Astrocyte (in vitro differentiated cells and primary cell): ENCODE results near the gene TENM4. TPM values are rescaled to one million over a fixed set of nuclear protein-coding genes. Genes with fewer than 3 reads are reported as not detected.

ENCODE experiments used
- DNase-seq: peaks from one replicate; pipeline ENCODE4 v3.0.0-alpha.2; 2010; ENCODE audit warnings: low read depth
- FAIRE-seq: peaks from 2 replicates; lab custom pipeline; 2011; peaks lifted over from hg19 to GRCh38; lab: Jason Lieb, UNC
- H2AFZ ChIP-seq: 2 replicates; pipeline ENCODE4 v1.6.0; 2012; ENCODE audit warnings: low read depth, low read length, inconsistent platforms
- H3K27ac ChIP-seq: 2 replicates; pipeline ENCODE4 v1.5.1; 2011; ENCODE audit warnings: low read depth, low read length, inconsistent platforms
- H3K27me3 ChIP-seq: 2 replicates; pipeline ENCODE4 v1.6.0; 2011; ENCODE audit warnings: low read length, inconsistent platforms; ENCODE audit not compliant: insufficient read depth
- H3K36me3 ChIP-seq: 2 replicates; pipeline ENCODE4 v1.5.1; 2011; ENCODE audit warnings: low read length, inconsistent platforms; ENCODE audit not compliant: insufficient read depth
- H3K4me1 ChIP-seq: 2 replicates; pipeline ENCODE4 v1.5.1; 2011; ENCODE audit warnings: low read length, inconsistent platforms; ENCODE audit not compliant: insufficient read depth
- H3K4me2 ChIP-seq: 2 replicates; pipeline ENCODE4 v1.6.0; 2012; ENCODE audit warnings: low read length, inconsistent platforms
- H3K4me3 ChIP-seq: 2 replicates; pipeline ENCODE4 v1.5.1; 2011; ENCODE audit warnings: low read depth, mild to moderate bottlenecking, low read length, inconsistent platforms; ENCODE audit not compliant: insufficient read depth
- H3K79me2 ChIP-seq: 2 replicates; pipeline ENCODE4 v1.6.0; 2012; ENCODE audit warnings: mild to moderate bottlenecking, low read length, inconsistent platforms; ENCODE audit not compliant: insufficient read depth
- H3K9ac ChIP-seq: 2 replicates; pipeline ENCODE4 v1.6.0; 2012; ENCODE audit warnings: mild to moderate bottlenecking, low read length, inconsistent platforms
- H3K9me3 ChIP-seq: 2 replicates; pipeline ENCODE4 v1.5.1; 2012; ENCODE audit warnings: low read depth, mild to moderate bottlenecking, low read length, inconsistent platforms; ENCODE audit not compliant: insufficient read depth
- H4K20me1 ChIP-seq: 2 replicates; pipeline ENCODE4 v1.6.0; 2012; ENCODE audit warnings: low read length, inconsistent platforms; ENCODE audit not compliant: insufficient read depth
- H3K27ac Mint-ChIP-seq: one replicate; pipeline ENCODE4 v1.8.0; 2021; ENCODE audit warnings: mild to moderate bottlenecking, mixed read lengths; ENCODE audit not compliant: unreplicated experiment
- H3K27me3 Mint-ChIP-seq: one replicate; pipeline ENCODE4 v1.8.0; 2021; ENCODE audit warnings: low read depth, mixed read lengths; ENCODE audit not compliant: unreplicated experiment
- H3K36me3 Mint-ChIP-seq: one replicate; pipeline ENCODE4 v1.8.0; 2021; ENCODE audit warnings: low read depth, mixed read lengths; ENCODE audit not compliant: unreplicated experiment
- H3K4me1 Mint-ChIP-seq: one replicate; pipeline ENCODE4 v1.8.0; 2021; ENCODE audit warnings: low read depth, mixed read lengths; ENCODE audit not compliant: unreplicated experiment
- H3K4me3 Mint-ChIP-seq: one replicate; pipeline ENCODE4 v1.8.0; 2021; ENCODE audit warnings: mild to moderate bottlenecking, moderate library complexity, mixed read lengths; ENCODE audit not compliant: unreplicated experiment
- H3K9me3 Mint-ChIP-seq: one replicate; pipeline ENCODE4 v1.8.0; 2021; ENCODE audit warnings: mild to moderate bottlenecking, mixed read lengths; ENCODE audit not compliant: unreplicated experiment
- CTCF ChIP-seq: IDR thresholded peaks from 2 replicates; pipeline ENCODE4 v1.5.1; 2011; ENCODE audit warnings: low read depth, mild to moderate bottlenecking, inconsistent platforms, low read length, moderate library complexity; ENCODE audit not compliant: insufficient read depth
- EZH2 ChIP-seq: IDR thresholded peaks from 2 replicates; pipeline ENCODE4 v1.6.1; 2012; ENCODE audit warnings: mild to moderate bottlenecking, low read length, inconsistent platforms; ENCODE audit not compliant: insufficient read depth
- total RNA-seq: library from RNA; stranded (reverse); gene quantifications from 2 replicates; pipeline ENCODE4 v1.2.1, GENCODE V29; 2021

The TENM4 gene
- total RNA-seq, 1 donor from 2014 or later, result 7.5 TPM

- FAIRE-seq (no peak), DNase-seq (peak; percentile 68)
- H3K9ac ChIP-seq, result no peak overlapping the region
- Mint-ChIP-seq H3K4me1 (no peaks in the 10 kb centered on the region), H3K36me3 (no peaks in the 10 kb centered on the region), H3K9me3 (peaks cover 1% of the 10 kb centered on the region), H3K27ac (no peak overlapping the region), H3K4me3 (no peak overlapping the region), H3K27me3 (peaks cover 21% of the 10 kb centered on the region)
- H3K9me3 ChIP-seq, result no peaks in the 10 kb centered on the region
- no peak overlapping the region for H2AFZ ChIP-seq
- H3K27ac ChIP-seq, result no peak overlapping the region
- H4K20me1 ChIP-seq, result no peaks in the 10 kb centered on the region
- no peak overlapping the region for H3K4me2 ChIP-seq
- H3K79me2 ChIP-seq, result no peaks in the 10 kb centered on the region
- H3K4me1 ChIP-seq, result no peaks in the 10 kb centered on the region
- no peaks in the 10 kb centered on the region for H3K27me3 ChIP-seq
- TF ChIP-seq CTCF (no peak), EZH2 (no peak)
- H3K4me3 ChIP-seq, result no peak overlapping the region
- H3K36me3 ChIP-seq, result no peaks in the 10 kb centered on the region
Measured at GRCh38 chr11:78853521-78853920, 587.3 kb downstream of the TENM4 start.

GRCh38 chr11:78851878-78852586 lies 588.8 kb downstream of the TENM4 start:
- no peak overlapping the region for H3K4me3 Mint-ChIP-seq
- H3K4me2 ChIP-seq, result no peak overlapping the region
- no peak overlapping the region for H3K4me3 ChIP-seq
- no peaks in the 10 kb centered on the region for H3K36me3 Mint-ChIP-seq
- no peak for FAIRE-seq
- H3K36me3 ChIP-seq, result no peaks in the 10 kb centered on the region
- DNase-seq, result no peak
- H3K27ac ChIP-seq, result no peak overlapping the region
- H2AFZ ChIP-seq, result no peak overlapping the region
- no peak overlapping the region for H3K9ac ChIP-seq
- TF ChIP-seq CTCF (no peak), EZH2 (no peak)
- peaks cover 2% of the 10 kb centered on the region for H3K9me3 Mint-ChIP-seq
- peaks cover 30% of the 10 kb centered on the region for H3K27me3 Mint-ChIP-seq
- H3K79me2 ChIP-seq, result no peaks in the 10 kb centered on the region
- H3K27ac Mint-ChIP-seq, result no peak overlapping the region
- H4K20me1 ChIP-seq, result no peaks in the 10 kb centered on the region
- no peaks in the 10 kb centered on the region for H3K9me3 ChIP-seq
- no peaks in the 10 kb centered on the region for H3K4me1 ChIP-seq
- H3K4me1 Mint-ChIP-seq, result no peaks in the 10 kb centered on the region
- H3K27me3 ChIP-seq, result no peaks in the 10 kb centered on the region

GRCh38 chr11:78850078-78850477 lies 590.8 kb downstream of the TENM4 start:
- peaks cover 40% of the 10 kb centered on the region for H3K27me3 Mint-ChIP-seq
- no peak overlapping the region for H3K4me3 Mint-ChIP-seq
- Histone ChIP-seq H3K36me3 (no peaks in the 10 kb centered on the region), H3K9me3 (no peaks in the 10 kb centered on the region), H3K27ac (no peak overlapping the region), H2AFZ (no peak overlapping the region), H3K79me2 (no peaks in the 10 kb centered on the region), H3K4me2 (no peak overlapping the region), H4K20me1 (no peaks in the 10 kb centered on the region), H3K4me3 (no peak overlapping the region), H3K4me1 (no peaks in the 10 kb centered on the region), H3K27me3 (no peaks in the 10 kb centered on the region), H3K9ac (no peak overlapping the region)
- DNase-seq, result no peak
- H3K4me1 Mint-ChIP-seq, result no peaks in the 10 kb centered on the region
- TF ChIP-seq CTCF, result no peak
- TF ChIP-seq EZH2, result no peak
- no peak for FAIRE-seq
- H3K36me3 Mint-ChIP-seq, result no peaks in the 10 kb centered on the region
- no peak overlapping the region for H3K27ac Mint-ChIP-seq
- H3K9me3 Mint-ChIP-seq, result peaks cover 2% of the 10 kb centered on the region
